GM15510 (cell line): Measurements from ENCODE around the gene DOK7.

Source experiments
- POLR2A ChIP-seq: IDR thresholded peaks from 3 replicates; pipeline ENCODE4 v1.6.1; 2011; ENCODE audit warnings: borderline replicate concordance; ENCODE audit not compliant: insufficient read length; ENCODE audit errors: extremely low read depth

The DOK7 gene

GRCh38 chr4:3524920-3525319, 61.8 kb downstream of the DOK7 start:
- TF ChIP-seq POLR2A, result no peak

- TF ChIP-seq POLR2A, result no peak
Observed at GRCh38 chr4:3525532-3526430, 62.7 kb downstream of the DOK7 start.

DNA sequence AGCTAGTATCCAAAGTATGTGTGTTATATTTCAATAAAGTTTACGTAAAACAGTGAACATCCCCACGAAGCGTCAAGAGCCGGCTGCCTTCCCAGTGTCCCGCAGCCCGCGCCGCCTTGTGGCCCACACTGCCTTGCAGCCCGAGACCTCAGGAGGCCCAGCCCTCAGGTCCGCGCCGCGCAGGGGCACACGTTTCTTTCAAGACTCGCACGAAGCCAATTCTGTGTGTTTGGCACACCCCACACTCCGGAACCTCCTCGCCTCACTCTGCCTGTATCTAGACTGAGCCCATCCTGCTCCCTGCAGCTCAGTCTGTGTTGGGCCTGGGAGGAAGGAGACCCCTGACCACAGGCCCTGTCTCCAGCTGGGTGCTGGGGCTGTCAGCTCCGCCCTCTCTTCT, 63.4 kb downstream of the DOK7 start:
- no peak for TF ChIP-seq POLR2A

DNA sequence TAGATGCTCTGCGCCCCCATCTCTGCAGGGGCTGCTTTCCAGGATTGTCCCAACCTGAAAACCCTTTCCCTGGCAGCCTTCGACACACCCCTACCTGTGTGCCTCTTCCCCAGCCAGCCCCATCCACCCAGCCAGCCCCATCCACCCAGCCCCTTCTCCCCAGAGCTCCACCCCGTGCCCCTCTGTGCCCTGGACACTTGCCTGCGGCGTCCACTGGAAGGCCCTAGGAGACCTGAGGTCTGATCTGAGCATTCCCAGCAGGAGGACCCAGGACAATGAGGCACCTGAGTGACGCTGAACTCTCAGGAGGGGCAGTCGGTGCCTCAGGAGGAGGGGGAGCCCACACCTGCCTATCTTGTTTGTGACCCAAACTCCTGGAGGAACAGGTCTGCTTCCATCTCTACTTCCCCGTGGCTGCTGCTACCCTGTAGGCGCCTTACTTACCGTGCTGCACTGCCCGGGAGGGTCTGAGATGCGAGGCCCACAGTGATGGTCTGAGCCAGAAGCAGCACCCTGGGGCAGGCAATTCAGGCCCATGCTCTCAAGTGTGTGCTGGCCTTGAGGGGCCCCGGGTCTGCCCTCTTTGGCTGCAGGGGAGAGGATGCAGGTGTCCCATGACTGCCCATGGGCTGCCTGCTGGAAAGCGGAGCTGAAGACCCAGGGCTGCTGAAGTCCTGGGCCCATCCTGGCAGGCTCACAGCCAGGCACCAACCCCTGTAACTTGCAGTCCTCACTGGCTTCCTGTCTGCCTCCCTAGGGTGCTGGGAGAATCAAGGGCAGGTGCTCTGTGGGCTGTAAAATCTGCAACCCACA, 64.2 kb downstream of the DOK7 start:
- TF ChIP-seq POLR2A, result no peak

GRCh38 chr4:3527914-3528876, 65.1 kb downstream of the DOK7 start:
- TF ChIP-seq POLR2A, result no peak

DNA sequence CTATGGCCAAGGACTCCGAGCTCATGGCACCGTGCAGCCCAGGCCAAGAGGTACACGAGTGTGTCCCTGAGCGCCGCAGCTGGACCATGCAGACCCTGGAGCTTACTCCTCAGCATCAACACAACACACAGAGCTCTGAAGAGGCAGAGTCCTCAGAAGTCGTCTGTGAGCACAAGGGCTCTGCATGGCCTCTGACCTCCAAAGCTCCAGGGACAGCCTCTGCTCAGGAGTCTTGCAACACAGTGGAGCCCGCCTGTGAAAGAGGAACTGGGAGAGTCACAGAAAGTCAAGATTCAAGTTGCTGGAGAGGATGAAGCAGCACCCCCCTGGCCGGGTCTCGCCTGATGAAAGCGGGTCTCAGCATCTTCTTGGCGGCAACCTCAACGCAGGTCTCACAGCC, 66.3 kb downstream of the DOK7 start:
- no peak for TF ChIP-seq POLR2A

- TF ChIP-seq POLR2A, result no peak
Observed at GRCh38 chr4:3530051-3530450, 66.9 kb downstream of the DOK7 start.

DNA sequence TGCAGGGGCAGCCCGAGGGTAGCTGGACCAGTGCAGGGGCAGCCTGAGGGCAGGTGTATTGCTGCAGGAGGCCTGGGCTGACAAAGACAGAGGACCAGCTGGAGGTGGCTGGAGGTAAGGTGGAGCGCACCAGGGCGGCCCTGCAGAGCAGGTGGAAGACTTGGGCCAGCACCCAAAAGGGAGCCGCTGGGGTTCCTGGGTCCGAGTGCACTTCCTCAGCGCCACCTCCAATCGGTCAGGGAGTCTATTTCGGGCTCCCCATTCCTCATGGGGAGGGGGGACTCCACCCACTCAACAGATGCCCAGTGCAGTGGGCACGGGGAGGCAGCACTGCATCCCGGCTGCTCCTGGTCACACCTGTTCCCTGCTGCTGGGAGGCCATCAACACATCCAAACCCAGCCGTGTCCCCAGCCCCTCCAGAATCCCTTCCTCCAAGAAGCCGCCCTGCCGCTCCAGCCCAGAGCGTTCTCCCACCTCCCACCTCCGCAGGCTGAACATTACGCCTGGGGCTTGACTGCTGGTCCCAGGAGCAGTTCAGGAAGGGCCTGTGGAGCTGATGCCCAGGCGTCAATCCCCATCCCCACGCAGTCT, 67.7 kb downstream of the DOK7 start:
- TF ChIP-seq POLR2A, result no peak

GRCh38 chr4:3531318-3531878, 68.3 kb downstream of the DOK7 start:
- TF ChIP-seq POLR2A, result no peak

- TF ChIP-seq POLR2A, result peak; percentile 96
Observed at GRCh38 chr4:3531879-3532750, 69.0 kb downstream of the DOK7 start, which contains the start of gene LRPAP1. LRPAP1 (minus strand) TSS chr4:3532422; CDS start chr4:3532412, 10 bp downstream.

DNA sequence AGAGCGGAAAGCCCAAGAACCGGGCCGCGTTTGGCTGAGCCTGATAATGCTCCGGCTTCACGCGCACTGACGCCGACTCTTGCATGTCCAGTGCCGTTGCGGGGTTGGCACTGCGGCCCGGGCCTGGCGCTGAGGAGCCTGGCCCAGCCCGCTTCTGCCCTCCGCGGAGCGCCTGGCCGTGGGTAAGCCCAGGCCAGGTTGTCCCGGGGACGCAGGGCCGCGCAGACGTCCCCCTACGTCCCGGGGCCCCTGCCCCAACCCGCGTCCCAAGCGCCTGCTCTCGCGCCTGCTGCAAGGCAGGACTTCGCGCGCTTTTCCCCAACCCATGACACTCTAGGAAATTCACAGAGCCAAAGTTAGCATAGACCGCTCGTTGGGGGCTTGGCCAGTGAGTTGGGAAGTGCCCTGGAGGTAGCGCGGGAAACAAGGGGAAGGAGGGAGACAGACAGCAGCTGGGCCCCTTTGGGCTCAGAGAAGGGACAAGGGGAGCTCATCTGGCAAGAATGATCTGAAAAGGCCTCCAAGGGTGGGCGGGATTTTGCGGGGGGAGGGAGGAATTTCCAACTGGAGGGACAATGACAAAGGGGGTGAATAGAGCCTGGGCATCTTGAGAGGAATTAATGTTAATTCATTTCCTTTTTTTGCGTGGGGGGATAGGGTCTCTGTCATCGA, 69.8 kb downstream of the DOK7 start:
- no peak for TF ChIP-seq POLR2A

DNA sequence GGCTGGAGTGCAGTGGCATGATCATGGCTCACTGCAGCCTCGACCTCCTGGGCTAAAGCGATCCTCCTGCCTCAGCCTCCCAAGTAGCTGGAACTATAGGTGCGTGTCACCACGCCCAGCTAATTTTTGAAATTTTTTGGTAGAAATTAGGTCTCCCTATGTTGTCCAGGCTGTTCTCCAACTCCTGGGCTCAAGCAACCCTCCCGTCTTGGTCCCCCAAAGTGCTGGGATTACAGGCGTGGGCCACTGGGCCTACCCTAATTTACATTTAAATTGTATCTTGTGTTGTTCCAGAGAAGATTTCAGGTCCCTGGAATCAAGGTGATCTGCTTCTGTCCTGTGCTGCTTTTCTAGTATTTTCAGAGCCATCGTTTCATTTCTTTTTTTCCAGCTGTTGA, 70.3 kb downstream of the DOK7 start:
- TF ChIP-seq POLR2A, result no peak
